Measurements from ENCODE around the gene CENPS. TPM values are rescaled to one million over a fixed set of nuclear protein-coding genes. Genes with fewer than 3 reads are reported as not detected.

The CENPS gene
- total and polyA plus RNA-seq, 9 of the 15 experiments (the other 6 are each of a cell fraction or from before 2014, with no cell fraction given) = 10.2 to 36.0 (median 26.0) TPM

DNA sequence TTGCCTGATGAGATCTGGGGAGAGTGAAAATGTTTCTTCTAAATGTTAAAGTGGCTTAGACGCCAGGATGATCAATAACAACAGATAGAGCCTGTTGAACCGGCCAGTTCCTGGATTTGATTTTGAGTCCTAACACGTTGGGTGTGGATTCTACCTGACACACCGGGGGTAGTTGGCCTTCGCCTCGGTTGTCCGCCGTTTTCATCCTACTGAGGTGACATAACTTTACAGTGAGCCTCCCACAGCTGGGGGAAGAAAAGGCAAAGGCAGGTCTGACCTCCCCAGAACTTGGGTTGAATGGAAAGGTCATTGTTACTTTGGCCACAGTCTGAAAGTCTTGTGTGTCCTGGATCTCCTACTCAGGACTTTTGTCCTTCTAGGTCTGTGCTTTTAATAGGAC is 30.2 kb upstream of the CENPS start:
- in situ Hi-C loops (cut with MboI) = no loop called here
- ChIA-PET CTCF (ENCODE audit: low intra/inter-chr PET ratio) (no interaction called here), POLR2A (interaction anchor here (0.7 to 2.7 kb wide), 11 partner anchors 9 to 380 kb away, joined by 3 to 29 read pairs (median 6); partner anchors contain the start of gene CENPS)
- BruUV-seq (replicated peaks) = no TSS peak
- H3K36me3 ChIP-seq (ENCODE audit: control insufficient read depth, insufficient read depth, low read length) = peaks cover 49% of the 10 kb centered on the region
- peaks cover 42% of the 10 kb centered on the region for H3K79me2 ChIP-seq (ENCODE audit: control insufficient read depth, insufficient read depth, low read length)
- H3K4me2 ChIP-seq (ENCODE audit: insufficient read depth, low read length) = peak overlapping the region; percentile 84
- H3K4me1 ChIP-seq (replicated peaks in 1 of 2; ENCODE audit: control insufficient read depth in 2 of 2, insufficient read depth in 2 of 2, low read length in 2 of 2) = peaks cover 21 to 23% of the 10 kb centered on the region in 2 experiments
- peak overlapping the region; percentile 92 for H3K27ac ChIP-seq (ENCODE audit: extremely low read depth, low read depth, low read length)
- H2AFZ ChIP-seq (ENCODE audit: low read depth, low read length) = peak overlapping the region; percentile 16; the same call in 1 of the 2 replicates
- no peaks in the 10 kb centered on the region for H3K9me3 ChIP-seq (replicated peaks; ENCODE audit: control insufficient read depth, insufficient read depth, low read depth, low read length)
- TF ChIP-seq TCF7 (IDR thresholded peaks at IDR 0.05; ENCODE audit: borderline replicate concordance) (0 out of 2 replicates have a peak, but pooled peaks have one; percentile 7), PRMT5 (CRISPR knock-in tag; IDR thresholded peaks at IDR 0.05) (no peak), ZNF175 (CRISPR knock-in tag; IDR thresholded peaks at IDR 0.05; ENCODE audit: low read depth) (0 out of 2 replicates have a peak, but pooled peaks have one; percentile 15), ZNF140 (CRISPR knock-in tag; IDR thresholded peaks at IDR 0.05) (no peak), IFI16 (CRISPR knock-in tag; IDR thresholded peaks at IDR 0.05) (no peak), KAT7 (CRISPR knock-in tag; IDR thresholded peaks at IDR 0.05; ENCODE audit: borderline replicate concordance) (0 out of 2 replicates have a peak, but pooled peaks have one; percentile 2)
- TF ChIP-seq, protein P1, sequence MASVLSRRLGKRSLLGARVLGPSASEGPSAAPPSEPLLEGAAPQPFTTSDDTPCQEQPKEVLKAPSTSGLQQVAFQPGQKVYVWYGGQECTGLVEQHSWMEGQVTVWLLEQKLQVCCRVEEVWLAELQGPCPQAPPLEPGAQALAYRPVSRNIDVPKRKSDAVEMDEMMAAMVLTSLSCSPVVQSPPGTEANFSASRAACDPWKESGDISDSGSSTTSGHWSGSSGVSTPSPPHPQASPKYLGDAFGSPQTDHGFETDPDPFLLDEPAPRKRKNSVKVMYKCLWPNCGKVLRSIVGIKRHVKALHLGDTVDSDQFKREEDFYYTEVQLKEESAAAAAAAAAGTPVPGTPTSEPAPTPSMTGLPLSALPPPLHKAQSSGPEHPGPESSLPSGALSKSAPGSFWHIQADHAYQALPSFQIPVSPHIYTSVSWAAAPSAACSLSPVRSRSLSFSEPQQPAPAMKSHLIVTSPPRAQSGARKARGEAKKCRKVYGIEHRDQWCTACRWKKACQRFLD (CRISPR knock-in tag; IDR thresholded peaks at IDR 0.05) = peak; percentile 16; the same call in 1 of the 2 replicates
- TF ChIP-seq, protein P2, sequence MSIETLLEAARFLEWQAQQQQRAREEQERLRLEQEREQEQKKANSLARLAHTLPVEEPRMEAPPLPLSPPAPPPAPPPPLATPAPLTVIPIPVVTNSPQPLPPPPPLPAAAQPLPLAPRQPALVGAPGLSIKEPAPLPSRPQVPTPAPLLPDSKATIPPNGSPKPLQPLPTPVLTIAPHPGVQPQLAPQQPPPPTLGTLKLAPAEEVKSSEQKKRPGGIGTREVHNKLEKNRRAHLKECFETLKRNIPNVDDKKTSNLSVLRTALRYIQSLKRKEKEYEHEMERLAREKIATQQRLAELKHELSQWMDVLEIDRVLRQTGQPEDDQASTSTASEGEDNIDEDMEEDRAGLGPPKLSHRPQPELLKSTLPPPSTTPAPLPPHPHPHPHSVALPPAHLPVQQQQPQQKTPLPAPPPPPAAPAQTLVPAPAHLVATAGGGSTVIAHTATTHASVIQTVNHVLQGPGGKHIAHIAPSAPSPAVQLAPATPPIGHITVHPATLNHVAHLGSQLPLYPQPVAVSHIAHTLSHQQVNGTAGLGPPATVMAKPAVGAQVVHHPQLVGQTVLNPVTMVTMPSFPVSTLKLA (conservative IDR thresholded peaks at IDR 0.05) = 0 out of 4 replicates have a peak, but pooled peaks of 1 of the 2 experiments have one; percentile 19
- no peaks in the 10 kb centered on the region for H3K27me3 ChIP-seq (ENCODE audit: control insufficient read depth in 2 of 2, insufficient read depth in 2 of 2, low read length in 2 of 2)
- H4K20me1 ChIP-seq (replicated peaks; ENCODE audit: control insufficient read depth, insufficient read depth, low read length) = peaks cover 8% of the 10 kb centered on the region; the same call in 1 of the 2 replicates
- no peak for ATAC-seq
- WGBS (ENCODE audit: insufficient coverage, low coverage, missing lambda C conversion rate) = 1% methylated on average over 8 of the region's 8 CpGs
- H3K4me3 ChIP-seq = peak overlapping the region; percentile 66
- peak overlapping the region; percentile 86 to 95; a peak in 3 of 4 replicates for H3K9ac ChIP-seq (ENCODE audit: insufficient read depth in 1 of 2, low read depth in 2 of 2, low read length in 2 of 2)
- intact Hi-C loops (cut with micrococcal nuclease) = no loop called here
- FAIRE-seq = peak; percentile 75
- DNase-seq (ENCODE audit: extremely low read depth in 1 of 4, low spot score in 3 of 4) = peak in 2 of 4 experiments; percentile 38 to 52
- H3K9me1 ChIP-seq (ENCODE audit: control insufficient read depth, insufficient read depth, low read length) = no peaks in the 10 kb centered on the region

All from K562 (cell line).